GM12891 (cell line): ENCODE results near the gene CDC42EP4.

Experiments
- POLR2A ChIP-seq: IDR thresholded peaks from 2 replicates; pipeline ENCODE4 v1.6.1; 2011; ENCODE audit warnings: low read depth, low read length, control low read depth
- POLR2AphosphoS5 ChIP-seq: IDR thresholded peaks from 2 replicates; pipeline ENCODE4 v1.6.1; 2011; ENCODE audit warnings: low read depth, low read length, control low read depth
- POU2F2 ChIP-seq: IDR thresholded peaks from 2 replicates; pipeline ENCODE4 v1.6.1; 2011; ENCODE audit warnings: low read depth, mild to moderate bottlenecking, control low read depth, low read length, moderate library complexity
- SPI1 ChIP-seq: IDR thresholded peaks from 2 replicates; pipeline ENCODE4 v1.6.1; 2011; ENCODE audit warnings: low read depth, low read length, control low read depth
- TAF1 ChIP-seq: IDR thresholded peaks from 2 replicates; pipeline ENCODE4 v1.6.1; 2011; ENCODE audit warnings: low read depth, low read length, control low read depth

GRCh38 chr17:73291260-73291801 is 20.5 kb downstream of the CDC42EP4 start:
- TF ChIP-seq POLR2A (no peak), POLR2AphosphoS5 (no peak), POU2F2 (no peak), TAF1 (no peak), SPI1 (peak; percentile 55)
